HG02588 (cell line): ENCODE measurements around the gene CHST12.

Experiments
- ATAC-seq: cut with Tn5 transposase; IDR thresholded peaks from one replicate; pipeline ENCODE4 v1.9.1; 2021; ENCODE audit warnings: mild to moderate bottlenecking, moderate library complexity; ENCODE audit not compliant: unreplicated experiment

CHST12 gene

DNA sequence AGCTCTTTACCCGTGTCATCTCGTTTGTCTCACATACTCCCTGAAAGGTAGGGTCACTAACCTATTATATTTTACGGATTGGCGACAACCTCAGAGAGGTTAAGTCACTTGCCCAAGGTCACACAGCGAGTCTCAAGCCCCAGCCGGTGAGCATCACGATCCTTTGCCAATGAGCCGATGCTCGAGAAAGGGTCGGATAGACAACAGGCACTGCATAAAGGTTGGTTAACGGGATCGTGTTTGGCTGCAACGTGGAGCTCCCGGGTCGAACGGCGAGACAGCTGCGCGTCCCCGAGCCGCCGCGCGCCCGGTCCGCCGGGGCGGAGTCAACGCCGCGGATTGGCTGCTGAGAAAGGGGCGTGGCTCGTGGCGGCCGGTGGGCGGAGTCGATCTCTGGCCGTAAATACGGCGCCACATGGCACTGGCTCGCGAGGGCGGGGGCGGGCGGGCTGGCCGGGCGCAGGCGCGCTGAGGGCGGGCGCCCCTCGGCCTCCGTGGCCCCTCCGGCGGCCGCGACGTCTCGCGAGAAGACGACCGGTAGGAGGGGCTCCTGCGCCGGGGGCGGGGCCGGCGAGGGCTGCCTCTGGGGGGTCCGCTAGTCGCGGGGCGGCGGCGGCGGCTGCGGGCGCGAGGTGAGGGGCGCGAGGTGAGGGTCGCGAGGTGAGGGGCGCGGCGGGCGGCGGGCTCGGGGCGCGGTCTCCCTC is at the start of gene CHST12:
Gene CHST12, plus strand, starts transcription at position 598 of the 704 bp plus-strand sequence. CDS start 29,029 bp downstream, outside the sequence.
- peak; percentile 48 for ATAC-seq

- ATAC-seq, result peak; percentile 52
These were observed 49.5 kb upstream of the CHST12 start for GRCh38 chr7:2353936-2354185.

GRCh38 chr7:2354186-2354938 is 49.0 kb upstream of the CHST12 start, which contains the start of gene EIF3B:
TSS of gene EIF3B (plus strand) at chr7:2354827. CDS start at chr7:2354922, 95 bp downstream.
- peak; percentile 74 for ATAC-seq

GRCh38 chr7:2354939-2355704 is 48.3 kb upstream of the CHST12 start:
- ATAC-seq, result peak; percentile 27

GRCh38 chr7:2355705-2356008 is 47.8 kb upstream of the CHST12 start:
- no peak for ATAC-seq

DNA sequence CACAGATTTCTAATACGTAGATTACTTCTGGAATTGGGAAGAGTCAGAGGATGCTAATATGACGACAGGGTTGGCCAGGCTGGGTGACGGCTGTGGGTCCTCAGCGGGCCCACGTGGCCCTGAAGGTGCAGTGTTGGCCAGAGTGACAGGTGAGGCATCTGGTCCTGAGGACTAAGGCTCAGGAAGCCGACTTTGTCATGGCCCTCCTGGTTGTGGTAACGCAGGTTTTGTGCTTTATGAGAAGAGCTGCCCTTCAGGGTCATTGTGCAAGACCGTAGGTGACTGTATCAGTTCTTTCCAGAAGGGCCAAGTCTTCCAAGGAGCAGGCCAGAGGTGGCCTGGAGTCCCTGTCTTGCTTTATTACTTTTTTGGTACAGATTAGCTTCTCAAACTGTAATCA is 46.2 kb upstream of the CHST12 start:
- ATAC-seq, result no peak

DNA sequence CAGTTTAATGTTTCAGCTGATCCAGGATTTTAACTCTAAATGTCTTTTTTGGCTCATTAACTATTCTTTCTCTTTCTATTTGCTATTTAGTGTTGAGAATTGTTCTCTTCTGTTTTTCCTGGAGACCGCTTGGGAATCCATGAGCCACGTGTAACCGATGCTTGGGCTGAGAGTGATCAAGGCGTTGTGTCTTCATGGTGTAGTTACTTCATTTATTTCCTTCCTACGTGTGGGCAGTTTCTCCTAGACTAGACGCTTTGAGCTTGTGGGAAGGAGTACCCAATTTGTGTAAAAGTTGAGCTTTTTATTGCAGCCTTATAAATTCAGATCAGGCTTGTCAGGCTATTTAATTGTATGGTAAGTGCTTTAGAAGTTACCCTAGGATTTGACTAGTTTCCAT is 45.8 kb upstream of the CHST12 start:
- no peak for ATAC-seq

DNA sequence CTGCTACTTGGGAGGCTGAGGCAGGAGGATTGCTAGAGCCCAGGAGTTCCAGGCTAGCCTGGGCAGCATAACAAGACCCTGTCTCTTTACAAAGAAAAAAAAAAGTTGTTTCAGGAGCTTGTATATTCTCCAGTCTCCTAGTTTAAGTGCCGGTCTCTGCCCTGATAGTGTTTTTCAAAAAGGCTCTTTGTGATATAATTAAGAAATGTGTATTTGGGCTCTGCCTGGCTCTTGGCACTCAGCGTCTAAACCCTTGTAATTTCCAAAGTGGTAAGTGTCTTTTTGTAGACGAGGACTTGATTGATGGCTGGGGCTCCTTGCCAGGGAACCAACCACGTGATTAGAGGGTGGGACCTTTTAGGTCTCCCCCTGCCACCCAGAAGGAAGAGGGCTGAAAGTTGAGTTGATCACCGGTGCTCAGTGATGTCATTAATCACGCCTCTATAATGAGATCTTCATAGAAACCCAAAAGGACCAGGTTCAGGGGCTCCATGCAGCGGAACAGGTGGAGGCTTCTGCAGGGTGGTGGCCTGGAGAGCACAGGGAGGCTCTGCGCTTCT is 44.4 kb upstream of the CHST12 start:
- ATAC-seq, result no peak

- ATAC-seq, result no peak
These were observed 43.8 kb upstream of the CHST12 start for GRCh38 chr7:2359610-2360009.

GRCh38 chr7:2360796-2361195 is 42.6 kb upstream of the CHST12 start:
- ATAC-seq, result no peak

- no peak for ATAC-seq
These were observed 40.9 kb upstream of the CHST12 start for GRCh38 chr7:2362385-2363088.

DNA sequence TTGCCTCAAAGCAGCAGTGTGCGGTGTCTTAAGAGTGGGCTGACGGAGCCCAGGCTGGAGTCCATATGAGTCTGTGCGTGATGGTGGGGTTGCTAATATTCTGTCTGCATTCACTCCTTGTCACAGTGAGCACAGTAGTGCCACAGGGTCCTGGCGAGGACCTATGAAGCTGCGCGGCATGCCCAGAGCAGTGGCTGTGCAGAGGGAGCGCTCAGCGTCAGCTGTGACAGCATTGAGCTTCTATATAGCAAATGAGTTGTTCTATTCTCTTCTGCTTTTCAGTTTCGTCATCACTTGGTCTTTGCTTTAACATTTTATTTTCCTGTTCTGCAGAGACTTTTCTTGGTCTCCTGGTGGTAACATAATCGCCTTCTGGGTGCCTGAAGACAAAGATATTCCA is 34.3 kb upstream of the CHST12 start:
- no peak for ATAC-seq

- no peak for ATAC-seq
These were observed 32.1 kb upstream of the CHST12 start for GRCh38 chr7:2371329-2371728.

- no peak for ATAC-seq
These were observed 30.7 kb upstream of the CHST12 start for GRCh38 chr7:2372724-2373123.

DNA sequence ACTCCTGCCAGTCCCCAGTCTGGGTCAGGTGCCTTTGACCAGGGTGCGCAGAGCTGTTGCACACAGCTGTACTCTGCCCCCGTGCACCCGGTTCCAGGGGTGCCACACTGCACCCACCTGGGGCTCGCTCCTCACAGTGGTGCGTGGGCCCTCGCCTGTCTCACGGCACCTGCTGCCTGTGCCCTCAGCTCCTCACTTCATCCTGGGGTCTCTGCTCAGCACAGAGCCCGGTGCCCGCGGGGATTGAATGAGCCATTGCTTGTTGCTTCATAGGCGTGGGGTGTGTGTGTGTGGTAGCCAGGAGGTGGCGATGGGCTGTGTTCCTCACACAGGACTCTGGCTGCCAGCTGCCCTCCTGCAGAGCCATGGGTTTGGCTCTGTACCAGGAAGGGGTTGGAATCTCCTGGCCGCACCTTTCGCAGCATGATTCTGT is 30.3 kb upstream of the CHST12 start:
- no peak for ATAC-seq

DNA sequence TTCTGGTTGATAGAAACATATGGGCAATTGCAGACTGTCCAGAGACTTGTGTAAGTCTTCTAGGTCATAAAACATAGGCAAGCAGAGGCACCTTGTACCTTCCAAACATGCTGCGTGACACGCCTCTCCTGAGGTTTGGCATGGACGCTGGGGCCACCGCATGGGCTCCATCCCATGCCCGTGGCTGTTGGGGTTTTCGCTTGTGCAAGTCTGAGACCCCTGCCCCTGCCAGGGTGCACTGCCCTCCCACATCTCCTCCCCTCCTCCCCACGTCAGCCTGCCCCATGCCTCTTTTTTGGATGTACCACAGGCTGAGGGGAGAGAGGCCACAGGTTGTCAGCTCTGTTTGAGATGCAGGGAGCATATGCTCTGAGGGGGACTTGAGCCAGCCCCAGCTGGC is 29.8 kb upstream of the CHST12 start:
- ATAC-seq, result no peak

DNA sequence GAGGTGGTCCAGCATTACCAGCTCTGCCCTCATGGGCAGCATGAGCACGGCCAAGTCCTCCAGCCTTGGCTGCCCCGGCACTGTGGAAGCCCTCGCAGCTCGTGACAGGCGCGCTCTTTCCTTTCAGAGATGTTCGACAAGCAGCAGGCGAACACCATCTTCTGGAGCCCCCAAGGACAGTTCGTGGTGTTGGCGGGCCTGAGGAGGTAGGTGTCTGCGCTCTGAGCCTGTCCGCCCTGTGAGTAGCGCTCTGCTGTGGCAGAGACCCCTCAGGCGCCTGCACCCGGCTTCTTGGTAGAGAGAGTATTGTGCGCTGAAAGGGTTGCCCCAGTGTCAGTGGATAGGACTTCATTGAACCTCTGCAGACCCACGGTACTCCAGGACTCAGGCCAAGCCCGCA is 29.0 kb upstream of the CHST12 start:
- no peak for ATAC-seq

DNA sequence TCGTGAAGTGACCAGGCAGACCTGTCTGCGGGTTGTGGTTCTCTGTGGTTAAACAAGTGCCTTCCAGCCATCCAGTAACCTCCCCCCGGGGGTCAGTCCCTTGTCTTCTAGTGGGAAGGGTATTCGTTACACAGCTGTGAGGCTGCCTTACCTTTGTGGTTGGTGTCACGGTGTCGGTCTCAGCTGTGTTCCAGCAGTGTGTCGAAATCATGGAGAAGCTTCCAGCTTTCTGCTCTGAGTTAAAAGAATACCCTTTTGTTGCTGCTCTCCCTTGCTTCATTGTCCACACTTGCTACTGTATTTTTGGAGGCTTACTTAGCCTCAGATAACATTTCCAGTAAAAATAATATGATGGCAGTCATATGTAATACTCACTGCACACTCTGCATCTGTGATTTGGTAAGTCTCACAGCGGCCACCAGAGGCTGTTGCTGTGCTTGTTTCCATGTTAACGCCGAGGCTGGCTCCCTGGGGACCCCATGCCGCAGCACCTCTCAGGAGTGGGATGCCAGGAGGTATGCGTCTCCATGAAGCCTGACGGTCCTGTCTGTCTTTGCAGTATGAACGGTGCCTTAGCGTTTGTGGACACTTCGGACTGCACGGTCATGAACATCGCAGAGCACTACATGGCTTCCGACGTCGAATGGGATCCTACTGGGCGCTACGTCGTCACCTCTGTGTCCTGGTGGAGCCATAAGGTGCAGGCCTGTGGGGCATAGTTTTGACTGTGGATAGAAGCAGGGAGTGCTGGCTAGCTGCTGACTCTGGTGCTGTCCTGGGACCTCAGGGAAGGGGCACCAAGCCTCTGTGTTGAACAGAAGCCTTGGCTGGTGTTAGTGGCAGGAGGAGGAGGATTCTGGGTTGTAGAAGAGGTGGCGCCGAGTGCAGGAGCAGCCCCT is 28.3 kb upstream of the CHST12 start:
- ATAC-seq, result no peak

- ATAC-seq, result no peak
These were observed 26.9 kb upstream of the CHST12 start for GRCh38 chr7:2376351-2377154.
